Calu3 (cell line): ENCODE data around the gene BRIP1. TPM values are rescaled to one million over a fixed set of nuclear protein-coding genes. Genes with fewer than 3 reads are reported as not detected.
"Not testable (repeated sequence)": the region's sequence is repeated elsewhere in the genome, so short reads cannot be mapped to it uniquely, and the experiment has no call there.

Source experiments
- BruUV-seq: library from RNA; stranded (reverse); fragments of 400-500 nt; replicated peaks from 2 replicates; lab custom pipeline; 2021; lab: Mats Ljungman, UMichigan
- CTCF ChIA-PET: fragments of 300-600 bp; sonication (Branson Sonifier 250); formaldehyde crosslinking; loops from one replicate; lab custom pipeline; 2022; ENCODE audit warnings: antibody characterized with exemption; lab: Charles Lee
- DNase-seq: peaks from one replicate; pipeline ENCODE4 v3.0.0; 2022
- H3K27ac Mint-ChIP-seq: one replicate; pipeline ENCODE4 v1.8.0; 2022; ENCODE audit warnings: mixed read lengths; ENCODE audit not compliant: unreplicated experiment
- H3K27me3 Mint-ChIP-seq: one replicate; pipeline ENCODE4 v1.8.0; 2022; ENCODE audit warnings: mixed read lengths; ENCODE audit not compliant: unreplicated experiment
- H3K36me3 Mint-ChIP-seq: one replicate; pipeline ENCODE4 v1.8.0; 2022; ENCODE audit warnings: mild to moderate bottlenecking, moderate library complexity, mixed read lengths; ENCODE audit not compliant: insufficient read depth, unreplicated experiment
- H3K4me1 Mint-ChIP-seq: one replicate; pipeline ENCODE4 v1.8.0; 2022; ENCODE audit warnings: mild to moderate bottlenecking, low read depth, mixed read lengths; ENCODE audit not compliant: unreplicated experiment
- H3K4me3 Mint-ChIP-seq: one replicate; pipeline ENCODE4 v1.8.0; 2022; ENCODE audit warnings: mild to moderate bottlenecking, low read depth, moderate library complexity, mixed read lengths; ENCODE audit not compliant: unreplicated experiment
- H3K9me3 Mint-ChIP-seq: one replicate; pipeline ENCODE4 v1.8.0; 2022; ENCODE audit warnings: low read depth, mixed read lengths; ENCODE audit not compliant: unreplicated experiment
- intact Hi-C: fragments of 100-400 bp; cut with micrococcal nuclease; formaldehyde crosslinking; loops from one replicate; pipeline ENCODE4 v1.10.0; 2022; ENCODE audit not compliant: unreplicated experiment
- total RNA-seq: library from RNA; stranded (reverse); gene quantifications from 2 replicates; pipeline ENCODE4 v1.2.3, GENCODE V29; 2022
- TF ChIP-seq, protein P1 (sequence below): fragments of 200-600 bp; IDR thresholded peaks from one replicate; pipeline ENCODE4 v1.8.0; 2022; ENCODE audit warnings: antibody characterized with exemption; ENCODE audit not compliant: unreplicated experiment

The BRIP1 gene
- total RNA-seq, 1 experiment from 2014 or later, result 12.3 TPM

DNA sequence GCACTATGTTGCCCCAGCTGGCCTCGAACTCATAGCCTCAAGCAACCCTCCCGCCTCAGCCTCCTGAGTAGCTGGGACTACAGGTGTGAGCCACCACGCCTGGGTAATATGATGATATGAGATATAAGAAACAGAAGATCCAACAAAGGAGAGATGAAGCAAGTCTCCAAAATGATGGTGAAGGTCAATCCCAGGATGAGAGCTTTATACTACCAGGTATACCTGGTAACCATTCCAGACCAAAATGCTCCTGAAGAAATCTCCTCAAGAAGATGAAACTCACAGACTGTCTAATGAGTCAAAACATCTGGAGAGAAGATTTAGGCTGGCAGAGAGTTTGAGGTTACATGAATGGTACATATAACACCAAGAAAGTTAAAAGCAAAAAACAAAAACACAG is 39.9 kb upstream of the BRIP1 start:
- no peak overlapping the region for H3K27ac Mint-ChIP-seq
- intact Hi-C loops, result no loop called here
- H3K9me3 Mint-ChIP-seq, result no peaks in the 10 kb centered on the region
- H3K36me3 Mint-ChIP-seq, result peaks cover 10% of the 10 kb centered on the region
- no TSS peak for BruUV-seq
- TF ChIP-seq, protein P1, sequence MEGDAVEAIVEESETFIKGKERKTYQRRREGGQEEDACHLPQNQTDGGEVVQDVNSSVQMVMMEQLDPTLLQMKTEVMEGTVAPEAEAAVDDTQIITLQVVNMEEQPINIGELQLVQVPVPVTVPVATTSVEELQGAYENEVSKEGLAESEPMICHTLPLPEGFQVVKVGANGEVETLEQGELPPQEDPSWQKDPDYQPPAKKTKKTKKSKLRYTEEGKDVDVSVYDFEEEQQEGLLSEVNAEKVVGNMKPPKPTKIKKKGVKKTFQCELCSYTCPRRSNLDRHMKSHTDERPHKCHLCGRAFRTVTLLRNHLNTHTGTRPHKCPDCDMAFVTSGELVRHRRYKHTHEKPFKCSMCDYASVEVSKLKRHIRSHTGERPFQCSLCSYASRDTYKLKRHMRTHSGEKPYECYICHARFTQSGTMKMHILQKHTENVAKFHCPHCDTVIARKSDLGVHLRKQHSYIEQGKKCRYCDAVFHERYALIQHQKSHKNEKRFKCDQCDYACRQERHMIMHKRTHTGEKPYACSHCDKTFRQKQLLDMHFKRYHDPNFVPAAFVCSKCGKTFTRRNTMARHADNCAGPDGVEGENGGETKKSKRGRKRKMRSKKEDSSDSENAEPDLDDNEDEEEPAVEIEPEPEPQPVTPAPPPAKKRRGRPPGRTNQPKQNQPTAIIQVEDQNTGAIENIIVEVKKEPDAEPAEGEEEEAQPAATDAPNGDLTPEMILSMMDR, result no peak
- H3K4me3 Mint-ChIP-seq, result no peak overlapping the region
- no peak for DNase-seq
- CTCF ChIA-PET, result interaction anchor here (0.6 to 0.7 kb wide), 3 partner anchors 13 to 590 kb away, joined by 4 to 5 read pairs (median 4); no protein-coding TSS in a partner anchor
- H3K27me3 Mint-ChIP-seq, result no peaks in the 10 kb centered on the region
- H3K4me1 Mint-ChIP-seq, result no peaks in the 10 kb centered on the region

GRCh38 chr17:61897548-61898180 is 34.3 kb upstream of the BRIP1 start:
- CTCF ChIA-PET, result no interaction called here
- DNase-seq, result no peak
- Mint-ChIP-seq H3K9me3 (no peaks in the 10 kb centered on the region), H3K4me3 (no peak overlapping the region), H3K27me3 (no peaks in the 10 kb centered on the region), H3K27ac (no peak overlapping the region), H3K36me3 (no peaks in the 10 kb centered on the region), H3K4me1 (no peaks in the 10 kb centered on the region)
- no TSS peak for BruUV-seq
- intact Hi-C loops, result no loop called here
- TF ChIP-seq, protein P1, result no peak

- Mint-ChIP-seq H3K36me3 (no peaks in the 10 kb centered on the region), H3K4me3 (no peak overlapping the region), H3K27ac (no peak overlapping the region), H3K4me1 (no peaks in the 10 kb centered on the region), H3K9me3 (no peaks in the 10 kb centered on the region), H3K27me3 (no peaks in the 10 kb centered on the region)
- CTCF ChIA-PET, result no interaction called here
- DNase-seq, result no peak
- BruUV-seq, result no TSS peak
- intact Hi-C loops, result no loop called here
- TF ChIP-seq, protein P1, result no peak
These were observed 32.1 kb upstream of the BRIP1 start for GRCh38 chr17:61895391-61895790.

DNA sequence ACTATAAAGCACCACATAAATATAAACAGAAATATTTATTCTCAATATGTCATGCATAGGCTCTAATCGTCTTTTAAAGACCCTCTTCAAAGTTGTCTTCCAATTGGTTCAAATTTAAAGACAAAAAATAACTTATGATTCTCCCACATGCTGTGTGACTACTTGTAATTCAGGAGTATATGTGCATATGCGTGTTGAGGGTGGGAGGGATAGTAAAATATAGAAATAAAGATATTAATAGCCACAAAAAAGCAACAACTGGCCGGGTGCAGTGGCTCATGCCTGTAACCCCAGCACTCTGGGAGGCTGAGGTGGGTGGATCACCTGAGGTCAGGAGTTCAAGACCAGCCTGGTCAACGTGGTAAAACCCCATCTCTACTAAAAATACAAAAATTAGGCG is 31.0 kb upstream of the BRIP1 start:
- BruUV-seq, H3K27ac Mint-ChIP-seq, DNase-seq, H3K4me1 Mint-ChIP-seq, intact Hi-C loops, H3K27me3 Mint-ChIP-seq, H3K9me3 Mint-ChIP-seq, H3K4me3 Mint-ChIP-seq, H3K36me3 Mint-ChIP-seq, CTCF ChIA-PET: not testable (repeated sequence)

- intact Hi-C loops, BruUV-seq, H3K4me1 Mint-ChIP-seq, H3K9me3 Mint-ChIP-seq, H3K4me3 Mint-ChIP-seq, H3K27ac Mint-ChIP-seq, H3K36me3 Mint-ChIP-seq, DNase-seq, H3K27me3 Mint-ChIP-seq, CTCF ChIA-PET: not testable (repeated sequence)
These were observed 24.4 kb upstream of the BRIP1 start for GRCh38 chr17:61887733-61888132.

- H3K27ac Mint-ChIP-seq, intact Hi-C loops, H3K4me1 Mint-ChIP-seq, H3K9me3 Mint-ChIP-seq, H3K36me3 Mint-ChIP-seq, H3K4me3 Mint-ChIP-seq, H3K27me3 Mint-ChIP-seq, CTCF ChIA-PET, DNase-seq, BruUV-seq: not testable (repeated sequence)
These were observed 22.5 kb upstream of the BRIP1 start for GRCh38 chr17:61885865-61886264.
